ENCODE data around the gene ZFX. TPM values are rescaled to one million over a fixed set of nuclear protein-coding genes. Genes with fewer than 3 reads are reported as not detected.
A peak's percentile ranks its signal among the peaks of the same experiment; 100 is the strongest.

Gene ZFX
- total RNA-seq, 4 donors from 2014 or later = 19.2 to 88.0 (median 49.5) TPM

DNA sequence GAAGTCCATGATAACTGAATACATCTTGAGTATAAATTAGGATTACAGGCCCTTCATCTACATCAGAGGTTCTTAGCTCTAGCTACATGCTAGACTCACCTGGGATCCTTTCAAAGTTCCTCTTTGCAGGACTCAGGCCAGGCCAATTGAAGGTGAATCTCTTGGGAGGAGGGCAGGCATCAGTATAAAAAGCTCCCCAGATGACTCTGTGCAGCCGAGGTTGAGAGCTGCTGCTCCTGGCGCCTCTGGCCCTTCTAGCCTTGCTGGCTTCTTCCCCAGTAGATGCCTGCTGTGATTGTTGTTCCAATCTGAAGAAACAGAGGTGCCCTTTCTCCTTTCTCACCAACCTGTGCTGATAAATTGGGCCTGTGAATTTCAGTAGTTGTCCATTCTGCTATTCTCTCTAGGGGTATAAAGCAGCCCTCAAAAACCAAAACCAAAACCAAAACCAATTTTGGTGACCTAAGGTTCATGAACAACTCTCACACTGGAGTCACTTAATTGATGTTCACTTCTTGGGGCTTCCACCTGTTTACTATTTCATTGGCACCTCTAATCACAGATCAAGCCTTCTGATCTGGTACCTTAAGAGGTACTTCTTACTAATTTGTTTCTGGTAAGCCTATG, 85.7 kb downstream of the ZFX start:
- intact Hi-C loops (cut with DNase I) = no loop called here
- H3K36me3 ChIP-seq = no peaks in the 10 kb centered on the region
- no peak overlapping the region for H3K27ac ChIP-seq
- no peak overlapping the region for H3K4me3 ChIP-seq
- TF ChIP-seq POLR2A (IDR thresholded peaks at IDR 0.05) = no peak
- TF ChIP-seq, protein P1, sequence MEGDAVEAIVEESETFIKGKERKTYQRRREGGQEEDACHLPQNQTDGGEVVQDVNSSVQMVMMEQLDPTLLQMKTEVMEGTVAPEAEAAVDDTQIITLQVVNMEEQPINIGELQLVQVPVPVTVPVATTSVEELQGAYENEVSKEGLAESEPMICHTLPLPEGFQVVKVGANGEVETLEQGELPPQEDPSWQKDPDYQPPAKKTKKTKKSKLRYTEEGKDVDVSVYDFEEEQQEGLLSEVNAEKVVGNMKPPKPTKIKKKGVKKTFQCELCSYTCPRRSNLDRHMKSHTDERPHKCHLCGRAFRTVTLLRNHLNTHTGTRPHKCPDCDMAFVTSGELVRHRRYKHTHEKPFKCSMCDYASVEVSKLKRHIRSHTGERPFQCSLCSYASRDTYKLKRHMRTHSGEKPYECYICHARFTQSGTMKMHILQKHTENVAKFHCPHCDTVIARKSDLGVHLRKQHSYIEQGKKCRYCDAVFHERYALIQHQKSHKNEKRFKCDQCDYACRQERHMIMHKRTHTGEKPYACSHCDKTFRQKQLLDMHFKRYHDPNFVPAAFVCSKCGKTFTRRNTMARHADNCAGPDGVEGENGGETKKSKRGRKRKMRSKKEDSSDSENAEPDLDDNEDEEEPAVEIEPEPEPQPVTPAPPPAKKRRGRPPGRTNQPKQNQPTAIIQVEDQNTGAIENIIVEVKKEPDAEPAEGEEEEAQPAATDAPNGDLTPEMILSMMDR (IDR thresholded peaks at IDR 0.05) = no peak
- no CpG with 5 or more reads among the region's 2 CpGs for WGBS, 2 donors
- H3K27me3 ChIP-seq = peaks cover 0 to 3% (median 0%) of the 10 kb centered on the region in 4 donors
- H3K9me3 ChIP-seq = no peaks in the 10 kb centered on the region
- DNase-seq = no peak
- peaks cover 0 to 10% (median 0%) of the 10 kb centered on the region in 3 donors for H3K4me1 ChIP-seq

GRCh38 chrX:24241822-24242648, 92.5 kb downstream of the ZFX start:
- intact Hi-C loops (cut with DNase I) = no loop called here
- Histone ChIP-seq H3K4me1 (peaks cover 0 to 37% (median 12%) of the 10 kb centered on the region in 3 donors), H3K27me3 (no peaks in the 10 kb centered on the region), H3K27ac (peak overlapping the region in 2 of 4 donors; percentile 45 to 55), H3K36me3 (no peaks in the 10 kb centered on the region), H3K9me3 (no peaks in the 10 kb centered on the region), H3K4me3 (no peak overlapping the region)
- no peak for DNase-seq
- 48 to 55% methylated on average over 10 to 13 of the region's 13 CpGs for WGBS, 2 donors
- no peak for TF ChIP-seq POLR2A (IDR thresholded peaks at IDR 0.05)
- TF ChIP-seq, protein P1 (IDR thresholded peaks at IDR 0.05) = peak in 5 of 6 experiments; percentile 15 to 33 (median 25)

DNA sequence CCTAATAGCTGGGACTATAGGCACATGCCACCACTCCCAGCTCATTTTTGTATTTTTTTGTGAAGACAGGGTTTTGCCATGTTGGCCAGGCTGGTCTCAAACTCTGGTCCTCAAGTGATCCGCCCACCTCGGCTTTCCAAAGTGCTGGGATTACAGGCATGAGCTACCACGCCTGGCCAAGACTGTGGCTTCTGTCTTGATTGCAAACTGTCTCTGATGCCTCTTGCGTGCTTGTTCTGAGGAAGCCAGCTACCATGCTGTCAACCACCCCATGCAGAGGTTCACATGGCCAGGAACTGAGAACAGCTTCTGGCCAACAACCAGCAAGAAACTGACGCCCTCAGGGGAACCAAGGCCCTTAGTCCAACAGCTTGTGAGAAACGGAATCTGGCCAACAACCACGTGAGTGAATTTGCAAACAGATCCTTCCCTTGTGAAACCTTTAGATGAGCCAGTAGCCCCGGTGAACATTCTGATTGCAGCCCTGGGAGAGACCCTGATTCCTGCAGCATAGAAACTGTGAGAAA, 93.2 kb downstream of the ZFX start:
- Histone ChIP-seq H3K36me3 (no peaks in the 10 kb centered on the region), H3K9me3 (no peaks in the 10 kb centered on the region), H3K27ac (peak overlapping the region in 3 of 4 donors; percentile 0 to 55 (median 45)), H3K4me1 (peaks cover 0 to 37% (median 12%) of the 10 kb centered on the region in 3 donors), H3K4me3 (no peak overlapping the region), H3K27me3 (no peaks in the 10 kb centered on the region)
- TF ChIP-seq, protein P1 (IDR thresholded peaks at IDR 0.05) = no peak
- peak in 1 of 4 donors; percentile 16 for TF ChIP-seq POLR2A (IDR thresholded peaks at IDR 0.05)
- WGBS, 2 donors = 11 to 17% methylated on average over 3 to 5 of the region's 8 CpGs
- DNase-seq = peak; percentile 2
- intact Hi-C loops (cut with DNase I) = no loop called here

DNA sequence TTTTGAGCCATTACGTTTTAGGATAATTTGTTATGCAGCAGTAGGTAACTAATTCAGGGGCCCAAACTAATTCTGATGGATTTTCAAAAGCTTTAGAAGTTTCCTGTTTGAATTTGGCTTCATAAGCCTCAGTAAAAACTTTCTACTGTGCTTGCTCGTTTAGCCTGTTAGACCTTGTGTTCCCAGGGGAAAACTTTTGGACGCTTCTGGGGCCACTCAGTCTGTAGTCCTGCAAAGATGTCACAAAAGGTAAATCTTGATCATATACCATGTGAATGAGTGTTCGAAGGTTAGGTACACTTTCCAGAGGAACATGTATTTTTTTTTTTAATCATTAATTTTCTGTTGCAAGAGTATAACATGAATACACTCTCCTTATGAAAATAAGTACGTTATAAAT, 93.7 kb downstream of the ZFX start:
- TF ChIP-seq, protein P1 (IDR thresholded peaks at IDR 0.05) = no peak
- TF ChIP-seq POLR2A (IDR thresholded peaks at IDR 0.05) = no peak
- intact Hi-C loops (cut with DNase I) = no loop called here
- Histone ChIP-seq H3K27me3 (no peaks in the 10 kb centered on the region), H3K4me1 (peaks cover 0 to 37% (median 12%) of the 10 kb centered on the region in 3 donors), H3K36me3 (no peaks in the 10 kb centered on the region), H3K9me3 (no peaks in the 10 kb centered on the region), H3K27ac (peak overlapping the region in 2 of 4 donors; percentile 0 to 55), H3K4me3 (no peak overlapping the region)
- no peak for DNase-seq
- WGBS, 2 donors = 50 to 66% methylated on average over 5 of the region's 5 CpGs

GRCh38 chrX:24243692-24244091, 94.2 kb downstream of the ZFX start:
- WGBS, 2 donors = 29 to 32% methylated on average over 3 of the region's 3 CpGs
- Histone ChIP-seq H3K27ac (peak overlapping the region in 3 of 4 donors; percentile 0 to 55 (median 53)), H3K27me3 (no peaks in the 10 kb centered on the region), H3K4me1 (peaks cover 0 to 37% (median 12%) of the 10 kb centered on the region in 3 donors), H3K36me3 (no peaks in the 10 kb centered on the region), H3K4me3 (no peak overlapping the region), H3K9me3 (no peaks in the 10 kb centered on the region)
- no peak for DNase-seq
- TF ChIP-seq, protein P1 (IDR thresholded peaks at IDR 0.05) = no peak
- no peak for TF ChIP-seq POLR2A (IDR thresholded peaks at IDR 0.05)
- intact Hi-C loops (cut with DNase I) = no loop called here
